ENCODE data around the gene SOCS7.

Gene SOCS7

GRCh38 chr17:38338053-38338452 is 13.6 kb upstream of the SOCS7 start:
- no peak for DNase-seq

GRCh38 chr17:38338535-38338934 is 13.1 kb upstream of the SOCS7 start:
- DNase-seq: no peak

- DNase-seq: no peak
Observed at GRCh38 chr17:38339891-38340290, 11.8 kb upstream of the SOCS7 start.

- no peak for DNase-seq
Observed at GRCh38 chr17:38341035-38341721, 10.5 kb upstream of the SOCS7 start.

- DNase-seq: no peak
Observed at GRCh38 chr17:38342886-38343607, 8.6 kb upstream of the SOCS7 start.

GRCh38 chr17:38343608-38344419 is 7.8 kb upstream of the SOCS7 start, which contains the start of gene GPR179:
GPR179 (minus strand) TSS chr17:38343956; CDS start chr17:38343789, 167 bp downstream.
- no peak for DNase-seq

- DNase-seq: no peak
Observed at GRCh38 chr17:38344420-38344745, 7.3 kb upstream of the SOCS7 start.

- DNase-seq: no peak
Observed at GRCh38 chr17:38345743-38346142, 5.9 kb upstream of the SOCS7 start.

GRCh38 chr17:38349097-38349730 is 2.4 kb upstream of the SOCS7 start:
- peak; percentile 86 for DNase-seq

- DNase-seq: no peak
Observed at GRCh38 chr17:38350035-38350434, 1.6 kb upstream of the SOCS7 start.

GRCh38 chr17:38352245-38353085 is 821 bp downstream of the SOCS7 start:
- peak; percentile 11 for DNase-seq

- DNase-seq: no peak
Observed at GRCh38 chr17:38353086-38353604, 1.5 kb downstream of the SOCS7 start.

- no peak for DNase-seq
Observed at GRCh38 chr17:38353668-38354067, 2.0 kb downstream of the SOCS7 start.

GRCh38 chr17:38354466-38354865 is 2.8 kb downstream of the SOCS7 start:
- no peak for DNase-seq

GRCh38 chr17:38355251-38355650 is 3.6 kb downstream of the SOCS7 start:
- DNase-seq: no peak

- DNase-seq: no peak
Observed at GRCh38 chr17:38357486-38358123, 6.0 kb downstream of the SOCS7 start.

GRCh38 chr17:38358586-38359513 is 7.2 kb downstream of the SOCS7 start:
- no peak for DNase-seq

GRCh38 chr17:38361694-38362465 is 10.2 kb downstream of the SOCS7 start:
- no peak for DNase-seq

GRCh38 chr17:38363016-38363415 is 11.4 kb downstream of the SOCS7 start:
- DNase-seq: no peak

- DNase-seq: no peak
Observed at GRCh38 chr17:38364741-38365140, 13.1 kb downstream of the SOCS7 start.

Measured in activated CD4-positive, alpha-beta T cell treated with anti-CD3 and anti-CD28 coated beads, Interleukin-2, amount 50 U/mL, for 16 hours (primary cell).